GM12878 (cell line): Measurements from ENCODE around the gene UGGT2.
"Not testable (repeated sequence)": the region's sequence is repeated elsewhere in the genome, so short reads cannot be mapped to it uniquely, and the experiment has no call there.

Source experiments
- ATF2 ChIP-seq: IDR thresholded peaks from 2 replicates; pipeline ENCODE4 v1.6.1; 2012; ENCODE audit warnings: low read length, inconsistent platforms
- CHD1 ChIP-seq: IDR thresholded peaks from 2 replicates; pipeline ENCODE4 v1.6.1; 2012; ENCODE audit warnings: low read depth, low read length, improper control_type of control experiment
- CTCF ChIP-seq, 3 experiments: IDR thresholded peaks in 2 of 3; conservative IDR thresholded peaks in 1 of 3; 2 replicates each; pipeline ENCODE4 v1.5.1; 2011; ENCODE audit warnings: low read depth in 3 of 3, low read length in 3 of 3, mild to moderate bottlenecking in 3 of 3, control low read depth in 2 of 3, moderate library complexity in 2 of 3, inconsistent platforms in 1 of 3, mixed read lengths in 1 of 3; ENCODE audit not compliant: control insufficient read depth in 2 of 3, insufficient read depth in 1 of 3; ENCODE audit errors: extremely low read depth in 1 of 3
- E2F4 ChIP-seq: IDR thresholded peaks from 2 replicates; pipeline ENCODE4 v1.6.1; 2012; ENCODE audit warnings: low read depth, low read length, improper control_type of control experiment
- EP300 ChIP-seq, 2 experiments: fragments of 150-350 bp in 1 of 2; IDR thresholded peaks; 2 replicates each; pipeline ENCODE4 v1.6.1; 2011 to 2012; ENCODE audit warnings: low read depth in 2 of 2, low read length in 2 of 2, borderline replicate concordance in 1 of 2, improper control_type of control experiment in 1 of 2, inconsistent platforms in 1 of 2; ENCODE audit not compliant: control insufficient read depth in 1 of 2
- HDAC2 ChIP-seq: fragments of 200-600 bp; sonication (generic); IDR thresholded peaks from 2 replicates; pipeline ENCODE4 v1.6.1; 2017
- NRF1 ChIP-seq: conservative IDR thresholded peaks from 2 replicates; pipeline ENCODE4 v1.6.1; 2011; ENCODE audit warnings: mild to moderate bottlenecking, low read depth, low read length, improper control_type of control experiment
- POLR2AphosphoS5 ChIP-seq: IDR thresholded peaks from 2 replicates; pipeline ENCODE4 v1.6.1; 2011; ENCODE audit warnings: mild to moderate bottlenecking, low read length, inconsistent platforms
- RBBP5 ChIP-seq: fragments of 200-600 bp; sonication (generic); conservative IDR thresholded peaks from 2 replicates; pipeline ENCODE4 v1.6.1; 2016
- SMAD1 ChIP-seq: fragments of 450-650 bp; IDR thresholded peaks from 2 replicates; pipeline ENCODE4 v1.6.1; 2018; ENCODE audit warnings: mild to moderate bottlenecking, low read depth; ENCODE audit not compliant: partially characterized antibody
- SMC3 ChIP-seq: IDR thresholded peaks from 2 replicates; pipeline ENCODE4 v1.6.1; 2011; ENCODE audit warnings: low read length, improper control_type of control experiment, borderline replicate concordance
- YY1 ChIP-seq: IDR thresholded peaks from 2 replicates; pipeline ENCODE4 v1.6.1; 2011; ENCODE audit warnings: low read depth, mild to moderate bottlenecking, low read length
- ZNF274 ChIP-seq: IDR thresholded peaks from one replicate; pipeline ENCODE4 v1.8.0; 2011; ENCODE audit not compliant: insufficient read length, insufficient read depth
- ZNF687 ChIP-seq: fragments of 450-650 bp; IDR thresholded peaks from 2 replicates; pipeline ENCODE4 v1.6.1; 2017; ENCODE audit warnings: mild to moderate bottlenecking, moderate library complexity

DNA sequence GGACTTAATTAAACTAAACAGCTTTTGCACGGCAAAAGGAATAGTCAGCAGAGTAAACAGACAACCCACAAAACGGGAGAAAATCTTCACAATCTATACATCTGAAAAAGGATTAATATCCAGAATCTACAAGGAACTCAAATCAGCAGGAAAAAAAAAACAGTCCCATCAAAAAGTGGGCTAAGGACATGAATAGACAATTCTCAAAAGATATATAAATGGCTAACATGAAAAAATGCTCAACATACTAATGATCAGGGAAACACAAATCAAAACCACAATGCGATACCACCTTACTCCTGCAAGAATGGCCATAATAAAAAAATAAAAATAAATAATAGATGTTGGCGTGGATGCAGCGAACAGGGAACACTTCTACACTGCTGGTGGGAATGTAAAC lies 1.7 kb downstream of the UGGT2 start:
- not testable (repeated sequence) for TF ChIP-seq SMAD1; NRF1; YY1; HDAC2; CHD1; CTCF (IDR thresholded peaks at IDR 0.05 in 2 of 3, conservative IDR thresholded peaks at IDR 0.05 in 1 of 3; ENCODE audit: control insufficient read depth in 2 of 3, extremely low read depth in 1 of 3, insufficient read depth in 1 of 3, low read depth in 3 of 3, low read length in 3 of 3); ZNF274; POLR2AphosphoS5; ZNF687; SMC3; EP300 (IDR thresholded peaks at IDR 0.05; ENCODE audit: borderline replicate concordance in 1 of 2, control insufficient read depth in 1 of 2, low read depth in 2 of 2, low read length in 2 of 2); ATF2; RBBP5; E2F4
